ENCODE measurements around the gene FUS.
"Not testable (repeated sequence)": the region's sequence is repeated elsewhere in the genome, so short reads cannot be mapped to it uniquely, and the experiment has no call there.

Gene FUS

GRCh38 chr16:31186930-31187807 is 7.2 kb downstream of the FUS start:
- no peak for DNase-seq (ENCODE audit: low read depth)

GRCh38 chr16:31187808-31188189 is 7.9 kb downstream of the FUS start:
- no peak for DNase-seq (ENCODE audit: low read depth)

DNA sequence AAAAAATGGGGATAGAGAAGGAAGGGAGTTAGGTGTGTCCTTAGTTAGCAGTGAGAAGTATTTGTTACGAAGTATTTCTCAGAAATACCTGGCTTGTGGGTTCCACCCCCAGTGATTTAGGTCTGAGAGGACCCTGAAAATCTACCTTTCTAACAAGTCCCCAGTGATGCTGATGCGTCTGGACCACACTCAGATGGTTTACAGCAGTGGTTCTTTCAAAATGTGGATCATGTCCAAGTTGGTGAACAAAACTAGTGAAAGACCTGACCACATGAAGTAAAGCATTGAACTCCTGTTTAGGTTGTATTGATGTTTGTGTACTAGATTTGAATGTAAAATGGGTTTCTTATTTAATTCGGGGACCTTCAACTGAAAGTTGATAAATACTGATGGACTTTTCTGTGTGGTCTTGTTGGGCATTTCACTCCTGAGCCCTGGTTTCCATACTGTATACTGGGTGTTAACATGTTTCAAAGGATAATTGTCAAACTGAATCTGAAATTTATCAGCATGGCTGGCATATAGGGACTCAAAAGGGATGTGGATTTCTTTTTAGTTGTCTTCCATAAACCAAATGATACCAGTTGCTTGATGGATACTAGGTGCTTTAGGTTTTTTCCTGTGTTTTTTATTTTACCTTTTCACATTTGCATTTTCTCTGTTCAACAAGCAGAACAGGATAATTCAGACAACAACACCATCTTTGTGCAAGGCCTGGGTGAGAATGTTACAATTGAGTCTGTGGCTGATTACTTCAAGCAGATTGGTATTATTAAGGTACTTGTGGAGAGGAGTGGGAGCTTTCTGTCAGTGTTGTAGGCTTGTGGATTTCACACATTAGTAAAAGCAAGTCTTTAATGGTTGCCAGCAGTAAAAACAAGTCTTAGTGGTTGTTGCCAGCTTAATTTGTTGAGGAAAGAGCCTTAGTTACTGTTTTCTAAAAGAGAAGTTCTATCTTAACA is 8.8 kb downstream of the FUS start:
- no peak for DNase-seq (ENCODE audit: low read depth)

GRCh38 chr16:31189412-31189778 is 9.5 kb downstream of the FUS start:
- no peak for DNase-seq (ENCODE audit: low read depth)

DNA sequence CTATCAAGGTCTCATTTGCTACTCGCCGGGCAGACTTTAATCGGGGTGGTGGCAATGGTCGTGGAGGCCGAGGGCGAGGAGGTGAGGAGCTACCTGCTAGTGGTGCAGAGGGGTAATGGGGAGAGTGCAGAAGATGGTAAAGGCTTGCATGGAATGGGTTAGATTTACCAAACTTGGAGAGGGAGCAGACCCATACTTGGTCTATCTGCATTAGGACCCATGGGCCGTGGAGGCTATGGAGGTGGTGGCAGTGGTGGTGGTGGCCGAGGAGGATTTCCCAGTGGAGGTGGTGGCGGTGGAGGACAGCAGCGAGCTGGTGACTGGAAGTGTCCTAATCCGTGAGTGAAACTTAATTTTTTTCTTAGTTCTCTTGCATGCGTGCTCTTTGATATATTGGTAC is 10.1 kb downstream of the FUS start:
- no peak for DNase-seq (ENCODE audit: low read depth)

DNA sequence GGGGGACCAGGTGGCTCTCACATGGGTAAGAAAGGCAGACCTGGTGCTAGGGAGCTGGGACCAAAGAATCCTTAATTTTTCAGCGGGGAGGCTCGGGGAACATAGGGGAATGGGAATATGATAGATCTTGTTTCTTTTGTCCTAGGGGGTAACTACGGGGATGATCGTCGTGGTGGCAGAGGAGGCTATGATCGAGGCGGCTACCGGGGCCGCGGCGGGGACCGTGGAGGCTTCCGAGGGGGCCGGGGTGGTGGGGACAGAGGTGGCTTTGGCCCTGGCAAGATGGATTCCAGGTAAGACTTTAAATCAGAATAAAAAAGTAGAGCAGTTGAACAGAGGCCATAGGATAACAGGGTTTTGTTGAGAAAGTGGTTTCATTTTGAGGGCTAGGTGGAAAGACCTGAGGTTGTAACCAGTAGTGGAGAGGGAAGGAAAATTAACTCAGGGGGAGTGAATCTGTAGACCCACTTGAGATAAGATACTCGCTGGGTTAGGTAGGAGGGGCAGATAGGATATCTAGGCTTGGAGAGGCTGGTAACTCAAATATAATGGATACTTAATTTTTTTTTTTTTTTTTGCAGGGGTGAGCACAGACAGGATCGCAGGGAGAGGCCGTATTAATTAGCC is 11.0 kb downstream of the FUS start:
- no peak for DNase-seq (ENCODE audit: low read depth)

DNA sequence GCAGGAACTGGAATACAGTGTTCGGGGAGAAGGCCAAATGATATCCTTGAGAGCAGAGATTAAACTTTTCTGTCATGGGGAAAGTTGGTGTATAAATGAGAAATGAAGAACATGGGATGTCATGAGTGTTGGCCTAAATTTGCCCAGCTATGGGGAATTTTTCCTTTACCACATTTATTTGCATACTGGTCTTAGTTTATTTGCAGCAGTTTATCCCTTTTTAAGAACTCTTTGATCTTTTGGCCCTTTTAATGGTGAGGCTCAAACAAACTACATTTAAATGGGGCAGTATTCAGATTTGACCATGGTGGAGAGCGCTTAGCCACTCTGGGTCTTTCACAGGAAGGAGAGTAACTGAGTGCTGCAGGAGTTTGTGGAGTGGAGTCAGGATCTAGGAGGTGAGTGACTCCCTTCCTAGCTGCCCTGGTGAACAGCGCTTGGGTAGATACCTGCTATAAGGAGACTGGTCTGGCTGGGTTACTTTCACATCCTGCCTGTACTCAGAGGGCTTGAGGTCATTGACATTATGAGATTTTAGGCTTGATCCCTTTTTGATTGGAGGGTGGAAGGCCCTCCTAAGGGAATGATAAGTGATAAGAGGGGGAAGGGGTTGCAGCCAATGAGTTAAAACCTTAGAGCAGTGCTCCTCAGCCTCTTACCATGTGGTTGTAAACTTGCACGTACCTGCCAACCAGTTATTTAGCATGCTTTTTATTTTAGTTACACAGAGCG is 11.9 kb downstream of the FUS start:
- no peak for DNase-seq (ENCODE audit: low read depth)

GRCh38 chr16:31192856-31193642 is 13.1 kb downstream of the FUS start:
- no peak for DNase-seq (ENCODE audit: low read depth)

DNA sequence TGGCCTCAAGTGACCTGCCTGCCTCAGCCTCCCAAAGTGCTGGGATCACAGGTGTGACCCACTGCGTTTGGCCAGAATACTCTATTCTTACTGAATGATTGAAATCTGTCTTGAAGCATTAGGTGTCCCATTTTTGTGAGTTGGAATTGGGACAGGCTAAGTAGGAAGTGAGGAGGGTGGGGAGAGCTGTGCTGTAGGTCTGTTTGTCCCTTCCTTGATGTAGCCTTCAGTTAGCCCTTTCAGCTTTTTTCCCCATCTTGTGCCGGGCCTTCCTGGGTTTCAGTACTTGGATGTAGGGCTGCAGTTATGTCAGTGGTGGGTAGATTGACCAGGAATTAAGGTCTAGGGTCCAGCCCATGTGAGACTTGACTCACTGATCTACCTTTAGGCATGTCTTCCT is 13.9 kb downstream of the FUS start:
- no peak for DNase-seq (ENCODE audit: low read depth)

DNA sequence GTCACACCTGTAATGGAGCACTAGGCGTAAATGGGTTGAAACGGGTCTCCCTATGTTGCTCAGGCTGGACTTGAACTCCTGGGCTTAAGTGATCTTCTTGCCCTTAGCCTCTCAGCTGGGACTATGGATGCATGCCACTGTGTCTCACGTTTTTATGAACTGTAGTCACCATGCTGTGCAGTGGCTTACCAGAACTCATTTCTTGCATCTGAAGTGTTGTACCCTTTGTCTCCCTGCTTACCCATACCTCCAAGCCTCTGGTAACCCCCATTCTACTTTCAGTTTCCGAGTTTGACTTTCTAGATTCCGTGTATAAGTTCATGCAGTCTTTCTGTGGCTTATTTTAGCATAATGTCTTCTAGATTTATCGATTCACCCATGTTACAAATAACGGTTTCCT is 15.0 kb downstream of the FUS start:
- no peak for DNase-seq (ENCODE audit: low read depth)

GRCh38 chr16:31195861-31196260 is 15.9 kb downstream of the FUS start:
- DNase-seq (ENCODE audit: low read depth) = not testable (repeated sequence)

GRCh38 chr16:31196324-31197088 is 16.6 kb downstream of the FUS start:
- DNase-seq (ENCODE audit: low read depth) = no peak

DNA sequence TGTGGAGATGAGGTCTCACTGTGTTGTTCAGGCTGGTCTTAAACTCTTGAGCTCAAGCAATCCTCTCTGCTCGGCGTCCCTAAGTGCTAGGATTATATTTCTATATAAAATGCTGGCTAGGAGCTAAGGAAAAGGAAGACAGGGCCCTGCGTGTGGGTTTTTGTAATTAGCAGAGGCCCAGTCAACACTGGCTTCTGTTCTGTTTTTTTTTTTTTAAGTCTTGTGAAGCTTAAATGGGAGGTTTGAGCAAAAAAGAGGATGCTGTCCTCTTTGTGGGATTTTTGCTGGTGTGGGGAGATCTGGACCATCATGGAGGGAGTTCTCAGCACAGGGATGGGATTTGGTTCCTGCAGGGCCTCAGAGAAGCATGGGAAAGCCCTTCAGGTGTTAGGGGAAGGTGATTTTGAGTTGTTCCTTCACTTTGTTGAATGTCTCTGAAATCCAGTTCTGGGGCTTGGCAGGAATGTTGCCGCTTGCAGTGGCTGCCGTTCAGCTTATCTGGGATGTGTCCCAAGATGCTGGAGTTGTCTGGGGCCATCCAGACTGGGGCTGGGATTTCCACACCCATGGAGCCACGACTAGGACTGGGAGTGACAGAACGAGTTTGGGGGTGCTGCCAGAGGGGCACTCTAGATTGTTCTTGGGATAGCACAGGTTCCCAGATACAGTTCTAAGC is 18.4 kb downstream of the FUS start:
- no peak for DNase-seq (ENCODE audit: low read depth)

GRCh38 chr16:31199430-31200041 is 19.6 kb downstream of the FUS start:
- DNase-seq (ENCODE audit: low read depth) = no peak

- DNase-seq (ENCODE audit: low read depth) = not testable (repeated sequence)
Observed at GRCh38 chr16:31200111-31200510, 20.2 kb downstream of the FUS start.

DNA sequence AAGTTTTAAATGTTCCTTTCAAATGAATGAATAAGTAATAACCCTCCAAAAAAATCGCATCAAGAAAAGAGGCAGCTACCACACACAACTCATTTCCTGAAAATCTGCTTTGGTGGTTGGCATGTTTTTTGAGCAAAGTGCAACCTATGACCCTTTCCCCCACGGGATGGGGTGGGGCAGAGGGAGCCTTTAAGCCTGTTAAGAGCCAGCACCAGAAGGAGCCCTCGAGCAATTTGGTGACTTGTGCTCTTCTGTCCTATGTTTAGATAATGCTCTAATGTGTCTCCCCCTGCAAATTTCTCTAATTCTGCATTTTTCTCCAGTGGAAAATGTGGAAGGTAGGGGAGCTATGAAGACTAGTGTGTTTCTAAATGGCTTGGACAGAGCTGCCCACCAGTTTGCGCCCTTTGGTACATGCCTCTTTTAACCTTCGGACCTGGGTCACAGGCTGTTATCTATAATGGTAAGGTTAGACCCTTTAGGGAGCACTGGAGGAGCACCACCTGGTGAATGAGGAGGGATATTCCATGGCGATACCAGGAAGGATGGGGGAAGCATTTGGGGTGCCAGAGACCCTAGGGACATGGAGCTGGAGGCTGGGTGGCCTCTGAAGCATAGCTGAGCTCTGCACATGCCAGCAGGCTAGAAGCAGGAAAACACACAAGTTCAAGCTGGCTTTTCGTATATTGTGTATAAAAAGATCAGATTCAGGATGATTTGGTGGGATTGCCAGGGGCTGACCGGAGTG is 21.1 kb downstream of the FUS start:
- DNase-seq (ENCODE audit: low read depth) = no peak

DNA sequence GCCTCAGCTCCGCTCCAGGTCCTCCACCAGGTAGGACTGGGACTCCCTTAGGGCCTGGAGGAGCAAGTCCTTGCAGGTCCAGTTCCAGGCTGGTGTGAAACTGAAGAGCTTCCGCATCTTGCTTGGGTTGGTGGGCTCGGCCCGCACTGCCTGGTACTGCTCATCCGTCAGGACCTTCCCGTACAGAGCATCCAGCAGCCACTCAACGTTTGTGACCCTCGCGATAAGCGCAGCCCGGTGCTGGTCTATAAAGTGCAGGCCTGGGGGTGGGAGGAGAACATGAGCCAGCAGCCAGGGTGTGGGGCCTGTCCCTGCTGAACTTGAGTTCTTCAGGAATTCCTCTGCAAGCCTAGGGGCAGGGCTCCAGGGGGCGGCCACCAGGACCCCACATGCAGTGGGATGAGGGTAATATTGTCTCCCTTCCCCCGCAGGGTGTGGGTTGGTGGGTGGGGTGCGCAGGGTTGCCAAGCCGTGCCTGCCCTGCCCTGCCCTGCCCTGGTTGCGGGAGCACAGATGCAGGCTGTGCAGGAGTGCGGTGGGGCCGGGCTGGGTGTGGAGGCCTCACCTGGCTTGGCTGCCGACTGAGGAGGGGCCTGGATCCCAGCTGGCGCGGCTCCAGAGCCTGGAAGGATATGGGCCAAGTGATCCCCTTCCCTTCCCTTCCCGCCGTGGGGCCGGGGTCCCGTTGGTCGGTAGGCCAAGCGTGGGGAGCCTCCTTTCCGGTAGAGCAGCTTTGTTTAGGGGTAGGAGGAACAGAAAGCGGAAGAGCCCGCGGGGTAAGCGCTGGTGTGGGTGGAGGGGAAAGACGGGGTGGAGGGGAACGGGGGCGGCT is 21.9 kb downstream of the FUS start:
- no peak for DNase-seq (ENCODE audit: low read depth)

All from non-pigmented ciliary epithelial cell (primary cell).